Tibial nerve (tissue), 4 donors: ENCODE results near the gene ASB3. TPM values are rescaled to one million over a fixed set of nuclear protein-coding genes. Genes with fewer than 3 reads are reported as not detected.

Experiments used
- DNase-seq, 2 donors: peaks; one replicate each; pipeline ENCODE4 v3.0.0-alpha.2; 2019; ENCODE audit warnings: low spot score in 2 of 2
- H3K27ac ChIP-seq, 4 donors: fragments of 200-600 bp; sonication (generic) in 3 of 4; one replicate each; pipeline ENCODE4 v1.5.1; 2017 to 2019; ENCODE audit warnings: mild to moderate bottlenecking in 1 of 4
- H3K27me3 ChIP-seq, 2 donors: fragments of 200-600 bp; sonication (generic) in 1 of 2; one replicate each; pipeline versions ENCODE4 v1.5.1 to v1.6.0; 2017 to 2019
- H3K36me3 ChIP-seq, 3 donors: fragments of 200-600 bp; sonication (generic); one replicate each; pipeline ENCODE4 v1.5.1; 2018 to 2019
- H3K4me1 ChIP-seq, 4 donors: fragments of 200-600 bp; sonication (generic) in 3 of 4; one replicate each; pipeline ENCODE4 v1.5.1; 2017 to 2019
- H3K4me3 ChIP-seq, 4 donors: fragments of 200-600 bp; sonication (generic) in 3 of 4; one replicate each; pipeline ENCODE4 v1.5.1; 2017 to 2019; ENCODE audit warnings: mild to moderate bottlenecking in 1 of 4, moderate library complexity in 1 of 4
- H3K9me3 ChIP-seq, 4 donors: fragments of 200-600 bp; sonication (generic) in 3 of 4; one replicate each; pipeline ENCODE4 v1.5.1; 2017 to 2019
- EP300 ChIP-seq, 2 donors: sonication (generic); formaldehyde crosslinking; IDR thresholded peaks; one replicate each; pipeline ENCODE4 v1.6.1; 2017; ENCODE audit warnings: antibody characterized with exemption in 2 of 2, mild to moderate bottlenecking in 1 of 2
- POLR2A ChIP-seq, 2 donors: fragments of 450-650 bp; IDR thresholded peaks; one replicate each; pipeline ENCODE4 v1.6.1; 2017; ENCODE audit warnings: antibody characterized with exemption in 2 of 2, mild to moderate bottlenecking in 2 of 2, moderate library complexity in 2 of 2
- WGBS, 2 donors: methylation state at CpG; one replicate each; pipeline ENCODE4 v1.1.5; 2018; 5-methylcytosine and 5-hydroxymethylcytosine counted together
- total RNA-seq, 4 donors: library from RNA; depleted of rRNA; stranded (reverse); fragments of >200 nt; gene quantifications; one replicate each; pipeline ENCODE4 v1.1.0, GENCODE V29; 2016
- TF ChIP-seq, protein P1 (sequence below), 5 experiments: fragments of 200-600 bp in 3 of 5; fragments of 450-650 bp in 2 of 5; sonication (generic) in 3 of 5; IDR thresholded peaks; one replicate each; pipeline ENCODE4 v1.5.1; 2016 to 2019; ENCODE audit warnings: antibody characterized with exemption in 5 of 5, mild to moderate bottlenecking in 3 of 5, moderate library complexity in 2 of 5

Gene ASB3
- total RNA-seq, 4 donors from 2014 or later, result 16.8 to 24.7 (median 17.3) TPM

- Histone ChIP-seq H3K27me3 (no peaks in the 10 kb centered on the region), H3K36me3 (peaks cover 0 to 56% (median 6%) of the 10 kb centered on the region in 3 donors), H3K27ac (no peak overlapping the region), H3K9me3 (peaks cover 0 to 6% (median 1%) of the 10 kb centered on the region in 4 donors), H3K4me3 (no peak overlapping the region), H3K4me1 (no peaks in the 10 kb centered on the region)
- no peak for DNase-seq
- no peak for TF ChIP-seq EP300 (IDR thresholded peaks at IDR 0.05)
- TF ChIP-seq, protein P1, sequence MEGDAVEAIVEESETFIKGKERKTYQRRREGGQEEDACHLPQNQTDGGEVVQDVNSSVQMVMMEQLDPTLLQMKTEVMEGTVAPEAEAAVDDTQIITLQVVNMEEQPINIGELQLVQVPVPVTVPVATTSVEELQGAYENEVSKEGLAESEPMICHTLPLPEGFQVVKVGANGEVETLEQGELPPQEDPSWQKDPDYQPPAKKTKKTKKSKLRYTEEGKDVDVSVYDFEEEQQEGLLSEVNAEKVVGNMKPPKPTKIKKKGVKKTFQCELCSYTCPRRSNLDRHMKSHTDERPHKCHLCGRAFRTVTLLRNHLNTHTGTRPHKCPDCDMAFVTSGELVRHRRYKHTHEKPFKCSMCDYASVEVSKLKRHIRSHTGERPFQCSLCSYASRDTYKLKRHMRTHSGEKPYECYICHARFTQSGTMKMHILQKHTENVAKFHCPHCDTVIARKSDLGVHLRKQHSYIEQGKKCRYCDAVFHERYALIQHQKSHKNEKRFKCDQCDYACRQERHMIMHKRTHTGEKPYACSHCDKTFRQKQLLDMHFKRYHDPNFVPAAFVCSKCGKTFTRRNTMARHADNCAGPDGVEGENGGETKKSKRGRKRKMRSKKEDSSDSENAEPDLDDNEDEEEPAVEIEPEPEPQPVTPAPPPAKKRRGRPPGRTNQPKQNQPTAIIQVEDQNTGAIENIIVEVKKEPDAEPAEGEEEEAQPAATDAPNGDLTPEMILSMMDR (IDR thresholded peaks at IDR 0.05), result no peak
- TF ChIP-seq POLR2A (IDR thresholded peaks at IDR 0.05), result no peak
Observed at GRCh38 chr2:53708988-53709387, 77.8 kb downstream of the ASB3 start.

DNA sequence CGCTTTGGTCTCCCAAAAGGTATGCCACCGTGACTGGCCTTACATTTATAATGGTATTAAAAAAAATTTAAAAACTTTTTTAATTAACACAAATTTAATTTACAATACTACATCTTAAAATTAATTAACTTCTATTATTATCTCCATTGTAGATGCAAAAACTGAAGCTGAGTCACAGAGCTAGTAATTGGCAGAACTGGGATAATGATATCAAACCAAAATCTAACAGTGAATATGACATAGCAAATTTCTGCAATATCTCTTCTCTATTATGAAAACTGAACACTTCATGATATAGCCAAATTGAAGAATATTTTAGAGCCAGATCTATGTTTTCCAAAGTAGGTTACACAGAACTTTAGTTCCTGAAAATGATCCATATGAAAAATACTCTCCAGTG, 85.5 kb downstream of the ASB3 start:
- no peak for DNase-seq
- H3K4me3 ChIP-seq, result no peak overlapping the region
- H3K4me1 ChIP-seq, result no peaks in the 10 kb centered on the region
- H3K9me3 ChIP-seq, result no peaks in the 10 kb centered on the region
- H3K36me3 ChIP-seq, result peaks cover 0 to 29% (median 4%) of the 10 kb centered on the region in 3 donors
- TF ChIP-seq EP300 (IDR thresholded peaks at IDR 0.05) (no peak), POLR2A (IDR thresholded peaks at IDR 0.05) (no peak)
- TF ChIP-seq, protein P1 (IDR thresholded peaks at IDR 0.05), result no peak
- WGBS, 2 donors, result 99 to 100% methylated on average over 2 of the region's 2 CpGs
- H3K27ac ChIP-seq, result no peak overlapping the region
- no peaks in the 10 kb centered on the region for H3K27me3 ChIP-seq

- no peaks in the 10 kb centered on the region for H3K9me3 ChIP-seq
- peaks cover 0 to 27% (median 4%) of the 10 kb centered on the region in 3 donors for H3K36me3 ChIP-seq
- no peak for DNase-seq
- no peak overlapping the region for H3K4me3 ChIP-seq
- H3K27me3 ChIP-seq, result no peaks in the 10 kb centered on the region
- no peaks in the 10 kb centered on the region for H3K4me1 ChIP-seq
- WGBS, 2 donors, result 95 to 100% methylated on average over 1 of the region's 1 CpG
- TF ChIP-seq POLR2A (IDR thresholded peaks at IDR 0.05), result no peak
- TF ChIP-seq EP300 (IDR thresholded peaks at IDR 0.05), result no peak
- TF ChIP-seq, protein P1 (IDR thresholded peaks at IDR 0.05), result no peak
- no peak overlapping the region for H3K27ac ChIP-seq
Observed at GRCh38 chr2:53697686-53698085, 89.1 kb downstream of the ASB3 start.

DNA sequence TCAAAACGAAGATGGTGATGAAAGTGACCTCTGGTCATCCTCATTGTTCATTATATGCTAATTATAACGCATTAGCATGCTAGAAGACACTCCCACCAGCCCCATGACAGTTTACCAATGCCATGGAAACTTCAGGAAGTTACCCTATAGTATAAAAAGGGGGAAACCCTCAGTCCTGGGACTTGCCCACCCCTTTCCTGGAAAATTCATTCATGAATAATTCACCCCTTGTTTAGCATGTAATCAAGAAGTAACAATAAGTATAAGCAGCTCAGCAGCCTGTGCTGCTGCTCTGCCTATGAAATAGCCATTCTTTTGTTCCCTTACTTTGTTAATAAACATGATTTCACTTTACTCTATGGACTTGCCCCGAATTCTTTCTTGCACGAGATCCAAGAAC, 89.7 kb downstream of the ASB3 start:
- H3K9me3 ChIP-seq, result no peaks in the 10 kb centered on the region
- no peak for DNase-seq
- WGBS, 2 donors, result 66 to 75% methylated on average over 4 of the region's 4 CpGs
- TF ChIP-seq, protein P1 (IDR thresholded peaks at IDR 0.05), result no peak
- TF ChIP-seq POLR2A (IDR thresholded peaks at IDR 0.05) (no peak), EP300 (IDR thresholded peaks at IDR 0.05) (no peak)
- no peaks in the 10 kb centered on the region for H3K4me1 ChIP-seq
- H3K27ac ChIP-seq, result no peak overlapping the region
- peaks cover 0 to 32% (median 4%) of the 10 kb centered on the region in 3 donors for H3K36me3 ChIP-seq
- H3K27me3 ChIP-seq, result no peaks in the 10 kb centered on the region
- H3K4me3 ChIP-seq, result no peak overlapping the region

DNA sequence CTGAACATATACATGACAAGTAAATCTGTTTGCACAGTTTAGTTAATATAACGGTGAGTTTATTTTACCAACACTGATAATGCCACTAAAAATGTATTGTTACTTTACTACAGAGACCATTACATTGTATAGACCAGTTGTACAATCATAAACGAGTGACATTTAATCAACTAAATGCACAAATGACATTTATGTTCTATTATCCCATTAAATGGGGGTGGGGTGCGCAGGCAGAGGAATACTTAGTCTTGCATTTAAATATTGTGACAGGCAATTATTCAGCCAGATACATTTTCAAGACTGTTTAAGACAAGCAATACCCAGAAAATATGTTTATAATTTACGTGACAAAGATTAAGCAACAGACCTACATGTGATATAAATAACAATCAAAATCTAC, 91.2 kb downstream of the ASB3 start:
- no peak overlapping the region for H3K4me3 ChIP-seq
- no peak for DNase-seq
- H3K27ac ChIP-seq, result no peak overlapping the region
- H3K36me3 ChIP-seq, result peaks cover 0 to 37% (median 4%) of the 10 kb centered on the region in 3 donors
- TF ChIP-seq, protein P1 (IDR thresholded peaks at IDR 0.05), result no peak
- no peak for TF ChIP-seq EP300 (IDR thresholded peaks at IDR 0.05)
- no peak for TF ChIP-seq POLR2A (IDR thresholded peaks at IDR 0.05)
- no peaks in the 10 kb centered on the region for H3K27me3 ChIP-seq
- no peaks in the 10 kb centered on the region for H3K9me3 ChIP-seq
- WGBS, 2 donors, result 83 to 85% methylated on average over 4 of the region's 4 CpGs
- no peaks in the 10 kb centered on the region for H3K4me1 ChIP-seq
